GM12875 (cell line): ENCODE data around the gene TRABD.

Experiments
- H3K4me3 ChIP-seq: one replicate; pipeline ENCODE4 v1.5.1; 2011; ENCODE audit warnings: low read depth, low read length, control low read depth
- TF ChIP-seq, protein P1 (sequence below): IDR thresholded peaks from 2 replicates; pipeline ENCODE4 v1.5.1; 2011; ENCODE audit warnings: low read depth, mild to moderate bottlenecking, control low read depth, inconsistent platforms, low read length, moderate library complexity, borderline replicate concordance; ENCODE audit not compliant: insufficient read depth

The TRABD gene

DNA sequence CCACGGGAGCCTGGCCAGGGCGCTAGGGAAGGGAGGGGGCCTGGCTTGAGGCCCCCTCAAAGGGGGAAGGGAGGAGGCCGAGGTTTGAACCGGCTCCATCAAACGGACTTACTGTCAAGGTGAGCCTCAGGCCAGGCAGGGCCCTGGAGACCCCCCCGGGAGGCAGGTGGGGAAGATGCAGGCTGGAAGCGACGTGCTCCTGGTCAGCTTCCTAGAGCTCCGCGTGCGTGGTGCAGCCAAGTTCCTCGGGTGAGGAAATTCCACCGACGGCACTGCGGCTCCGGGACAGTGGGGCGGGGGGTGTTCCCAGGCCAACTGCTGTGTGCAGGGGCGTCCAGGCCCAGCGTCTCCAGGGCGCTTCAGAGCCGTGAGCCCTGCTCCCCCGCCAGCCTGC, 7.2 kb upstream of the TRABD start:
- H3K4me3 ChIP-seq, result no peak overlapping the region
- TF ChIP-seq, protein P1, sequence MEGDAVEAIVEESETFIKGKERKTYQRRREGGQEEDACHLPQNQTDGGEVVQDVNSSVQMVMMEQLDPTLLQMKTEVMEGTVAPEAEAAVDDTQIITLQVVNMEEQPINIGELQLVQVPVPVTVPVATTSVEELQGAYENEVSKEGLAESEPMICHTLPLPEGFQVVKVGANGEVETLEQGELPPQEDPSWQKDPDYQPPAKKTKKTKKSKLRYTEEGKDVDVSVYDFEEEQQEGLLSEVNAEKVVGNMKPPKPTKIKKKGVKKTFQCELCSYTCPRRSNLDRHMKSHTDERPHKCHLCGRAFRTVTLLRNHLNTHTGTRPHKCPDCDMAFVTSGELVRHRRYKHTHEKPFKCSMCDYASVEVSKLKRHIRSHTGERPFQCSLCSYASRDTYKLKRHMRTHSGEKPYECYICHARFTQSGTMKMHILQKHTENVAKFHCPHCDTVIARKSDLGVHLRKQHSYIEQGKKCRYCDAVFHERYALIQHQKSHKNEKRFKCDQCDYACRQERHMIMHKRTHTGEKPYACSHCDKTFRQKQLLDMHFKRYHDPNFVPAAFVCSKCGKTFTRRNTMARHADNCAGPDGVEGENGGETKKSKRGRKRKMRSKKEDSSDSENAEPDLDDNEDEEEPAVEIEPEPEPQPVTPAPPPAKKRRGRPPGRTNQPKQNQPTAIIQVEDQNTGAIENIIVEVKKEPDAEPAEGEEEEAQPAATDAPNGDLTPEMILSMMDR, result no peak

DNA sequence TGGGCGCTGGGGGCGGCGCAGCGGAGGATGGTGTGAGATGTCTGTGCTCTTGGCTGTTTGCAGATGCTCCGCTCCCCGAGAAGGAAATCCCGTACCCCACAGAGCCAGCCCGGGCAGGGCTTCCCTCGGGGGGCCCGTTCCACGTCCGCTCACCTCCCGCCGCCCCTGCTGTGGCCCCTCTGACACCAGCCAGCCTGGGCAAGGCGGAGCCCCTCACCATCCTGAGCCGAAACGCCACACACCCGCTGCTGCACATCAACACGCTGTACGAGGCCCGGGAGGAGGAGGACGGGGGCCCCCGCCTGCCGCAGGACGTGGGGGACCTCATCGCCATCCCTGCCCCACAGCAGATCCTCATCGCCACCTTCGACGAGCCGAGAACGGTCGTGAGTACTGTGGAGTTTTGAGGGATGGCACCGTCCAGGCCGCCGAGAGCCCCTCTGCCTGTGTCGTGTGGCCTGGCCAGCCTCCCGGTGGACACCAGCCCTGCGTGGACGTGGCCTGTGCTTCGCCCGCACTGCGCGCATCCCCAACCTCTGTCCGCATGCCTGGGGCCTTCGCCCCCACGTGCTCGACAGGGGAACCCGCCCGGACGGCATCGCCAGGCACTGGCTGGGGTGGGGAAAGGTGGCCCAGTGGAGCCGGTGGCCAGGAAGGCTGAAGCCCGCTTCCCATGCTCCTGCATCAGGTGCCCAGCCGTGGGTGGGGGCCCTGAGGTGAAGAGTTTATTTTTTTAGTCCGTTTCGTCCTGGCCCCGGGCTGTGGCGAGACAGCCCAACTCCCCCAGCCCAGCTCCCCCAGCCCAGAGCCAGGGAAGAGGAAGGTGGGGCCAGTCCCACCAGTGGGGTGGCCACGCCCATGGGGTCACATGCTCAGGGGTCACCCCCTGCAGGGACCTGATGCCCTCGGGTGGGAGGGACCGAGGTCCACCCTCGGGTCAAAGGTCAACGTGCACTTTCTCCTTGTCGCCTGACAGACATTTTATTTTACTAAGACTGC, 6.5 kb upstream of the TRABD start:
- TF ChIP-seq, protein P1, result no peak
- H3K4me3 ChIP-seq, result no peak overlapping the region

DNA sequence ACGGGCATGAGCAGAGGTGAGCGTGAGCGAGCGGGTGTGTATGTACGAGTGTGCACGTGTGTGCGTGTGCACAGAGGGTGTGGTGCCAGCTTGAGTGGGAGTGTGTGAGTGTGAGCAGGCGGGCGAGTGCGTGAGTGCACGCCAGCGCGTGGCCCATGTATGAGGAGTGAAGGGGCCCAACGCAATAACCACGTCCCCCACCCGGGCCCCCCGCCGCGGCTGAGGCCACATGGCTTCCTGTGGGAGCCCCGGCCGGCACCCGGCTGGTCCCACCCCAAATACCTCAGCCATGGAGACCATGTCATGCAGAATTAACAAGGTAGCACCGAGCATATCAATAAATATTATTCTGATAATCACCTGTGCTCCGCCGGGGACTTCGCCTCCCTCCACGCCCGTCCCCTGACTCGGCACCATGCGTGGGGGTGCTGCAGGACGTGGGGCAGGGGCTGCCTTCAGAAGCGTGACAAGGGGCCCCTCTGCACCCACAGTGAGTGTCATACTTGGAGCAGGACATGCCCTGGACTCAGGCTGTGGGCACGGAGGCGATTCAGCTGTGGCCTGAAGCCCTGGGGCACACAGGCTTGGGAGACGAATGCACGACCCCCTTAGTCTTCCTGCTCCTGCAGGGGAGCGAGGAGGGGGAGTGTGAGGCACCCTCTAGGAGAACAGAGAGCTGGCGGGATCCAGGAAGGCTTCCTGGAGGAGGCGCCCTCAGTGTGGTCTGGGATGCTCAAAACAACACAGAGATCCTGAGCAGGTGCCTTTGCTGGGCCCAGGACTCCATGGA, 5.6 kb upstream of the TRABD start:
- H3K4me3 ChIP-seq, result no peak overlapping the region
- TF ChIP-seq, protein P1, result no peak

DNA sequence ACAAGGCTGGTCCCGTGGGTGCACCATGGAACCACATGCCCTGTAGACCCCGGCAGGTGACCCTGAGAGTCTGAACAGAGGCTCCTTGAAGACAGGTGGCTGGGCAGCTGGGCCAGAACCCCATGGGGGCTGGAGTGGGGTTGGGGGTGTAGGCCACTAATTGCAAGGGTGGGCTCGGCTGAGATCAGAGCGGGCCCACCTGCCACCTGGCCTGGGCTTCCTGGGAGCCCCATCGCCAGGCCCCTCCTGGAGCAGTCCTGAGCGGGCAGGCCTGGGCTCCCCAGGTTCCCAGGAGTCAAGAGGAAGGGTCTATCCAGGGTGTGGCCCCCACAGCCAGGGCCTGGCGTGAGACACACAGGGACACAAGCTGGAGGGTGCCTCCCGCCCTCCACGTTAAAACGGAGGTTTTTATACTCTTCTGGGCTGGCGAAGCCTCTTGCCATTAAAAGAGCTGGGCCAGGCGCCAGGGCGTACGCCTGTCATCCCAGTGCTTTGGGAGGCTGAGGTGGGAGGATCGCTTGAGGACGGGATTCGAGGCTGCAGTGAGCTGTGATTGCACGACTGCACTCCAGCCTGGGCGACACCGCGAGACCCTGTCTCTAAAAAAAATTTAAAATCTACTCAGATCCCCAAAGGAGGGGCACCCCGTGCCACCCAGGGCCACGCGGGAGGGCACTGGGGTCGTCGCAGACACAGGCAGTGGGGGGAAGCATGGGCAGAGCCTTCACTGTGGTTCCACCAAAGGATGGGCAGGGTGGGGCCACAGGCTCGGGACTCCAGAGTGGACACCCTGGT, 4.8 kb upstream of the TRABD start:
- TF ChIP-seq, protein P1, result no peak
- no peak overlapping the region for H3K4me3 ChIP-seq

DNA sequence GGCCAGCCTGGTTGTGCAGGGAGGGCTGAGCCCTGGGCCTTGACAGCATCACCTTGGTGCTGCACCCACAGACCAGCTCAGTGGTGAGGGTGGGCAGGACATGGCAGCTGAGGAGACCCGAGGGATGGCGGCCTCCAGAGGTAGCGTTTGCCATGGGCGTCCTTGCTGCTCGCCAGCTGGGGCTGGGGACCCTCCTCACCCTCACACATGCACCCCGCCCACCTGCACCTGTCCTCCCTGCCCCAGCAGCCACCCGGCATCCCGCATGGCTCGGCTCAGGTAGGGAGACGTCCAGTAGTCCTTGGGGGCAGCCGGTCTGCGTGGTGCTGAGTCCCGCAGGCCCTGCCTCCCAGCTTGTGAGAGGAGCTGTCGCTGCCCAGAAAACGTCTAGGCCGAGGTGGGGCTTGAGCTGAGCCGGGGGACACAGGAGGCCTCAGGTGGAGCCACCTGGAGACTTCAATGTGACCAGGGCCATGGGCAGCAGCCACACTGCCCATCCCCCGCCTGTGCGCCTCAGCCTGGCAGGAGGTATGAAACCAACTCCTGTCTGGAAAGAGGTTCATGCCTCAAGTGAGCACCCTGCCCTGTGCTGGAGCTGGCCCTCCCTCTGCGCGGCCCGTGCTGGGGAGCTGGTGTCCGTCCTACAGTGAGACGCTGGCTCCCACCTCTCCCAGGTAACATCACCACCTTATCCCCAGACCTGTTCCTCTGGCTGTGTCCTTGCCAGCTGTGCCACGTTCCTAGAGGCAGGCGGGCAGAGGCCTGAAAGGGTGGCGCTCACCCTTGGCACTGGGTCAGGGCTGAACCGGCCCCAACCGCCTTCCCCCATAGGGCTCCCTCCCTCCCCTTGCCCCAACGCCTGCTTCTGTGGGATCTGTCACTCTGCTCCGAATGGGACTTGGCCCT, 3.3 kb upstream of the TRABD start:
- H3K4me3 ChIP-seq, result no peak overlapping the region
- TF ChIP-seq, protein P1, result no peak
